ENCODE measurements around the gene NCF4. TPM values are rescaled to one million over a fixed set of nuclear protein-coding genes. Genes with fewer than 3 reads are reported as not detected.

NCF4 gene
- total and polyA plus RNA-seq, 2 of the 4 experiments (the other 2 are of a cell fraction): not detected

GRCh38 chr22:36850682-36851081 is 10.1 kb upstream of the NCF4 start:
- Histone ChIP-seq H2BK120ac (ENCODE audit: low read depth, low read length) (no peak overlapping the region), H3K23ac (ENCODE audit: low read depth, low read length) (no peak overlapping the region), H3K27ac (ENCODE audit: insufficient read depth, low read length) (no peak overlapping the region), H4K5ac (ENCODE audit: low read depth, low read length) (no peak overlapping the region), H3K9me3 (ENCODE audit: control insufficient read depth, insufficient read depth, low read length) (peaks cover 2% of the 10 kb centered on the region), H3K4me2 (ENCODE audit: low read depth, low read length) (no peak overlapping the region), H3K36me3 (ENCODE audit: control insufficient read depth, insufficient read depth, low read length) (no peaks in the 10 kb centered on the region), H2AK5ac (ENCODE audit: low read depth, low read length) (no peak overlapping the region), H3K9ac (ENCODE audit: low read depth, low read length) (no peak overlapping the region), H4K8ac (ENCODE audit: low read depth in 2 of 2, low read length in 2 of 2) (no peak overlapping the region), H3K14ac (replicated peaks; ENCODE audit: low read depth, low read length) (no peak overlapping the region), H3K4me3 (ENCODE audit: insufficient read depth, low read depth, low read length) (no peak overlapping the region), H3K56ac (ENCODE audit: extremely low read depth, insufficient read depth, low read length) (no peak overlapping the region), H3K79me1 (ENCODE audit: low read depth in 1 of 2, low read length in 2 of 2) (no peaks in the 10 kb centered on the region), H4K20me1 (ENCODE audit: insufficient read depth, low read length) (no peaks in the 10 kb centered on the region), H2BK15ac (ENCODE audit: low read depth, low read length) (no peak overlapping the region), H3K4ac (ENCODE audit: low read depth, low read length) (no peak overlapping the region), H2BK20ac (ENCODE audit: low read depth, low read length) (no peak overlapping the region), H2AFZ (replicated peaks; ENCODE audit: low read length, poor library complexity) (no peak overlapping the region), H3K27me3 (ENCODE audit: control insufficient read depth, insufficient read depth, low read length) (peaks cover 47% of the 10 kb centered on the region), H2AK9ac (replicated peaks; ENCODE audit: low read depth, low read length, poor library complexity) (no peak overlapping the region), H2BK5ac (ENCODE audit: low read depth, low read length, poor library complexity, severe bottlenecking) (no peak overlapping the region), H4K91ac (ENCODE audit: insufficient read depth, low read depth, low read length) (no peak overlapping the region), H3K9me1 (ENCODE audit: insufficient read depth, low read length) (no peaks in the 10 kb centered on the region), H3K18ac (ENCODE audit: low read depth, low read length) (no peak overlapping the region), H3K4me1 (ENCODE audit: control insufficient read depth, insufficient read depth, low read length) (no peaks in the 10 kb centered on the region)
- in situ Hi-C loops (cut with MboI; ENCODE audit: low sequenced_read_pairs) (no loop called here), intact Hi-C loops (cut with micrococcal nuclease) (no loop called here), dilution Hi-C loops (cut with HindIII; ENCODE audit: low sequenced_read_pairs, unreplicated experiment) (no loop called here)
- TF ChIP-seq USF2 (IDR thresholded peaks at IDR 0.05; ENCODE audit: low read depth, low read length) (no peak), MAFK (IDR thresholded peaks at IDR 0.05; ENCODE audit: low read depth, low read length) (no peak), FOS (IDR thresholded peaks at IDR 0.05; ENCODE audit: low read depth, low read length) (no peak), ELK1 (IDR thresholded peaks at IDR 0.05; ENCODE audit: borderline replicate concordance, low read depth, low read length) (no peak), CEBPB (IDR thresholded peaks at IDR 0.05; ENCODE audit: low read depth, low read length) (no peak), BHLHE40 (IDR thresholded peaks at IDR 0.05; ENCODE audit: low read depth, low read length) (no peak), RAD21 (IDR thresholded peaks at IDR 0.05; ENCODE audit: low read length) (no peak), RCOR1 (IDR thresholded peaks at IDR 0.05; ENCODE audit: insufficient replicate concordance, low read length) (no peak), POLR2A (IDR thresholded peaks at IDR 0.05; ENCODE audit: low read depth, low read length) (no peak), SMC3 (IDR thresholded peaks at IDR 0.05; ENCODE audit: low read depth, low read length) (no peak), RFX5 (IDR thresholded peaks at IDR 0.05; ENCODE audit: low read depth, low read length) (no peak), CTCF (conservative IDR thresholded peaks at IDR 0.05; ENCODE audit: low read depth, low read length) (no peak), MXI1 (IDR thresholded peaks at IDR 0.05; ENCODE audit: borderline replicate concordance, low read depth, low read length) (no peak)
- WGBS, 2 experiments (ENCODE audit: extremely low coverage in 2 of 2, insufficient read length in 1 of 2): 80% methylated on average over 1 of the region's 10 CpGs; no CpG with 5 or more reads in 1 of the 2 experiments
- ATAC-seq (ENCODE audit: low read depth) (no peak), DNase-seq (no peak)
- ChIA-PET POLR2A (ENCODE audit: unreplicated experiment) (no interaction called here), CTCF (no interaction called here)
- BruUV-seq (replicated peaks): no TSS peak

Measured in IMR-90 (cell line).